Memory B cell (primary cell): ENCODE results near the gene GOLGA2.

Source experiments
- ATAC-seq: fragments of 150-1000 bp; cut with Tn5 transposase; 2 replicates; pipeline ENCODE4 v1.10.0; 2021; ENCODE audit warnings: low read depth, mild to moderate bottlenecking, moderate library complexity
- DNase-seq, 2 donors: peaks; one replicate each; pipeline ENCODE4 v3.0.0; 2022; ENCODE audit warnings: low spot score in 2 of 2
- H3K27ac Mint-ChIP-seq: one replicate; pipeline ENCODE4 v1.8.0; 2022; ENCODE audit warnings: mild to moderate bottlenecking, moderate library complexity, mixed read lengths
- H3K27me3 Mint-ChIP-seq: one replicate; pipeline ENCODE4 v1.8.0; 2022; ENCODE audit warnings: mixed read lengths
- H3K36me3 Mint-ChIP-seq: one replicate; pipeline ENCODE4 v1.8.0; 2022; ENCODE audit warnings: mild to moderate bottlenecking, mixed read lengths
- H3K4me1 Mint-ChIP-seq: one replicate; pipeline ENCODE4 v1.8.0; 2022; ENCODE audit warnings: mixed read lengths
- H3K4me3 Mint-ChIP-seq: one replicate; pipeline ENCODE4 v1.8.0; 2022; ENCODE audit warnings: mild to moderate bottlenecking, moderate library complexity, mixed read lengths
- H3K9me3 Mint-ChIP-seq: one replicate; pipeline ENCODE4 v1.8.0; 2022; ENCODE audit warnings: mixed read lengths

The GOLGA2 gene

DNA sequence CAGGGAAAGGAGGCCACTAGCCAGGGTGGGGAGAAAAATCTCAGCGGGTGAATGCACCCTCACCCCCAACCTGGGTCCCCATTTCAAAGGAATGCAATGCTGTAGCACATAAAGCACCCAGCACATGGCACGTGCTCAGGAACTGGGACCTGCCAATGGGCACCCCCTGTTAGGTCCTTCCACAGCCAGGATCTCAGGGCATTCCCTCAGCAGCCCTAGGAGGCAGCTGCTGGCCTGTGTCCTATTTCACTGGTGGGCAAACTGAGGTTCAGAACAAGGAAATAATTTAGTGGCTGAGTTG is 63.9 kb downstream of the GOLGA2 start:
- Mint-ChIP-seq H3K36me3 (no peaks in the 10 kb centered on the region), H3K27ac (no peak overlapping the region), H3K4me3 (no peak overlapping the region), H3K9me3 (no peaks in the 10 kb centered on the region), H3K4me1 (no peaks in the 10 kb centered on the region), H3K27me3 (peaks cover 21% of the 10 kb centered on the region)
- ATAC-seq (no peak), DNase-seq (no peak)

- Mint-ChIP-seq H3K9me3 (no peaks in the 10 kb centered on the region), H3K27me3 (peaks cover 22% of the 10 kb centered on the region), H3K27ac (no peak overlapping the region), H3K4me1 (no peaks in the 10 kb centered on the region), H3K4me3 (no peak overlapping the region), H3K36me3 (no peaks in the 10 kb centered on the region)
- ATAC-seq: no peak
- no peak for DNase-seq
Observed at GRCh38 chr9:128211186-128211980, 64.4 kb downstream of the GOLGA2 start.

DNA sequence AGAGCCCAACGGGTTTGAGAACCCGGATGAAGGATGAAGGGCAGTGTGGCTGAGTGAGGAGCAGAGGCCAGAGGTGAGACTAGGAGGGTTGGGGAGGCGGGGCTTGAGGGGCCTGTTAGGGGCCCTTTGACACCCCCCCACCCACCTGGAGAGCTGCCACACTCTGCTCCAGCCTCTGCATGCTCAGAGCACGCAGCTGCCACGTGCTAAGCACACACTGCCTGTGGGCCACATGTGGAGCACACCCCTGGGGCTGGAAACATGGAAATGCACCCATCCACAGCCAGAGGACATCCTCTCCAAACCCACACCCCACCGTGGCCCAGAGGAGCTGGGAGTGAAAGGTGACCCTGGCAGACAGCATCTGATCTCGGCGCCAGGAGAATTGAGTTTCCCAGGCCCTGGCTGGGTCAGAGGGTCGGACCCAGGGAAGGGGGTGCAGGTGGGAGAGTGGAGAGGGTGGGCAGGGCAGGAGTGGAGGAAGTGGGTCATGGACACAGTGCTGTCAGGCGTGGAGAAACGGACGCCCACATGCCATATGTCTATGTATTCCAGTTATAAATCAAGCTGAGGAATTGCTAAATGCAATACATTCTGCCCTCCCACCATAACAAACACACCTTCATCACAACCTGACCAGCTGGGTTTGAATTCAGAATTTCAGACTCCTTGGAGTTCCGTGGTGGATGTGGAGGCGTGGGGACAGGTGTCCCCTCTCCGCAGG is 66.7 kb downstream of the GOLGA2 start:
- Mint-ChIP-seq H3K27ac (no peak overlapping the region), H3K36me3 (no peaks in the 10 kb centered on the region), H3K4me1 (peaks cover 3% of the 10 kb centered on the region), H3K27me3 (peaks cover 25% of the 10 kb centered on the region), H3K9me3 (no peaks in the 10 kb centered on the region), H3K4me3 (no peak overlapping the region)
- ATAC-seq (no peak), DNase-seq (no peak)

- Mint-ChIP-seq H3K36me3 (no peaks in the 10 kb centered on the region), H3K27ac (no peak overlapping the region), H3K9me3 (no peaks in the 10 kb centered on the region), H3K4me3 (no peak overlapping the region), H3K27me3 (peaks cover 20% of the 10 kb centered on the region), H3K4me1 (peaks cover 3% of the 10 kb centered on the region)
- no peak for ATAC-seq
- DNase-seq: no peak
Observed at GRCh38 chr9:128208386-128208785, 67.4 kb downstream of the GOLGA2 start.

- ATAC-seq (no peak), DNase-seq (no peak)
- Mint-ChIP-seq H3K4me1 (peaks cover 3% of the 10 kb centered on the region), H3K9me3 (no peaks in the 10 kb centered on the region), H3K4me3 (no peak overlapping the region), H3K36me3 (no peaks in the 10 kb centered on the region), H3K27me3 (peaks cover 16% of the 10 kb centered on the region), H3K27ac (no peak overlapping the region)
Observed at GRCh38 chr9:128206916-128207910, 68.6 kb downstream of the GOLGA2 start.

DNA sequence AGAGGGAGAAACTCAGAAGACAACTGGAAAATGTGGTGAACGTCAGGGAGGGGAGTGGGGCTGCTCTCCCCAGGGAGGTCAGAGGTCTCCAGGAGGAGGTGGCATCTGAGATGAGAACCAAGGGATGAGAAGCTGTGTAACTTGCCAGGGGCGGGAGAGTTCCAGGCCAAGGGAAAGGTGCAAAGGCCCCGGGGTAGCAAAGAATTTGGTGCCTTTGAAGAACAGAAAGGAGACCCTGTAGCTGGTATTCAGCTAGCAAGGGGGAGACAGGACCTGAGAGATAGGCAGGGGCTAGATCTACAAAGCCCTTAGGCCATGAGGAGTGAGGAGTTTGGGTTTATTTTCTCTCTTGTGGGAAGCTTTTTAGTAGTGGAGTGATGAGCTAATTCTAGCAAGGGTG is 69.3 kb downstream of the GOLGA2 start:
- H3K27me3 Mint-ChIP-seq: peaks cover 15% of the 10 kb centered on the region
- ATAC-seq (no peak), DNase-seq (no peak)
- H3K4me3 Mint-ChIP-seq: no peak overlapping the region
- H3K9me3 Mint-ChIP-seq: no peaks in the 10 kb centered on the region
- peaks cover 3% of the 10 kb centered on the region for H3K4me1 Mint-ChIP-seq
- H3K27ac Mint-ChIP-seq: no peak overlapping the region
- H3K36me3 Mint-ChIP-seq: no peaks in the 10 kb centered on the region
